ENCODE data around the gene C6orf89. TPM values are rescaled to one million over a fixed set of nuclear protein-coding genes. Genes with fewer than 3 reads are reported as not detected.

Gene C6orf89
- total and polyA plus RNA-seq, 2 of the 13 experiments (the other 11 are each of a cell fraction or from before 2014, with no cell fraction given): 22.1 to 32.2 TPM

DNA sequence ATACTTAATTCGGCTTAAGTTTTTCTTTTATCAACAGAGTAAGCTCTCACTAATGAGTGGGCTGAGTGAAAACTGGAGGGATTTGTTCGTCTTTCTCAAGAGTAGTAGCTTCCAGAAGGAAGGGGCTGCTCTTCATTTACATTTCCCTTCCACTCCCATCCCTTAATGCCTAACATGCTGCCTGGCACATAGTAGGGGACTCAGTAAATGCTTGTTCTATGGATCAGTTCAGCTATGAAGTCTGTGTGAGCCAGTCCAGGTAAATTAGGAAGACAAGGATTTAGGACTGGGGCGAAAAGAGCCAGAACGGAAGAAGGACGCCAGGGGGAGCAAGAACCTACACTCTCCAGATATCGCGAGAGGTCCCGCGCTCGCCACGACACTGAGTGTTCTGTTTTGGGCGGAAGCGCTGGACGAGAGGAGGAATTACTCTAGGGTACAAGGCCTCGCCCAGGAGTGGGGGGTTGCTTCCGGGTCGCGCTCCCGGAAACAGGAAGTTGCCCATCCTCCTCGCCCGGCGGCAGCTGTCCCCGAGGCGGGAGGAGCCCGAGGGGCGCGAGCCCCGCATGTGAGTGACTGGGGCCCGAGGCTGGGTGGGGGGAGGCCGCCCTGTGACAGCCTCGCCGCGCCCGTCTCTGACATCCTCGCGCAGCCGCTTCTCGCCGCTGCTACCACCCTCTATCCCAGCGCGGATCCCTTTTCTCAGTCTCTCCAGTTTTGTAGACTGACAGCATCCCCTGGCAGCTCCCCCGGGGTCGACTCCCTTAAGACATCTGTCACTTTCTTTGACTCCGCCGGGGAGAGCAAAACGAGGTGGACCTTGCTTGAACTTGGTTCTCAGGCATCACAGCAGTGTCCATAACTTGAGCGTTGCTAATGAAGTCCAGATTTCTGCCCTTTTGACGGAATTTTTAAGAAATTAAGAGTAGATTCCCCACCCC lies at the start of gene C6orf89 (continued):
- TF ChIP-seq ZNF609 (CRISPR knock-in tag; IDR thresholded peaks at IDR 0.05; ENCODE audit: borderline replicate concordance): peak; percentile 78; the same call in 1 of the 2 replicates
- peak; percentile 78 for TF ChIP-seq FOXA3 (CRISPR knock-in tag; IDR thresholded peaks at IDR 0.05)
- no peak for TF ChIP-seq ZNF660 (CRISPR knock-in tag; IDR thresholded peaks at IDR 0.05; ENCODE audit: borderline replicate concordance, low read depth)
- TF ChIP-seq HOXA9 (CRISPR knock-in tag; IDR thresholded peaks at IDR 0.05; ENCODE audit: borderline replicate concordance): no peak
- TF ChIP-seq ZNF33B (CRISPR knock-in tag; IDR thresholded peaks at IDR 0.05): 0 out of 2 replicates have a peak, but pooled peaks have one; percentile 76
- TF ChIP-seq TGIF2 (CRISPR knock-in tag; IDR thresholded peaks at IDR 0.05): peak; percentile 62; the same call in 1 of the 2 replicates
- no peak for TF ChIP-seq CREB3 (CRISPR knock-in tag; IDR thresholded peaks at IDR 0.05)
- TF ChIP-seq MTF1 (CRISPR knock-in tag; IDR thresholded peaks at IDR 0.05): 0 out of 2 replicates have a peak, but pooled peaks have one; percentile 18
- peak; percentile 90; the same call in 1 of the 2 replicates for TF ChIP-seq ZNF580 (CRISPR knock-in tag; IDR thresholded peaks at IDR 0.05; ENCODE audit: borderline replicate concordance, low read depth)
- TF ChIP-seq ZNF768 (CRISPR knock-in tag; IDR thresholded peaks at IDR 0.05): peak; percentile 77
- TF ChIP-seq NFRKB (IDR thresholded peaks at IDR 0.05): no peak
- TF ChIP-seq CC2D1A (CRISPR knock-in tag; IDR thresholded peaks at IDR 0.05): peak; percentile 94
- peak; percentile 63; the same call in 1 of the 2 replicates for TF ChIP-seq ZNF337 (CRISPR knock-in tag; IDR thresholded peaks at IDR 0.05; ENCODE audit: borderline replicate concordance, low read depth)
- peak; percentile 84; the same call in 1 of the 2 replicates for TF ChIP-seq ZNF547 (CRISPR knock-in tag; IDR thresholded peaks at IDR 0.05)
- peak; percentile 98 for TF ChIP-seq ZNF350 (CRISPR knock-in tag; IDR thresholded peaks at IDR 0.05; ENCODE audit: borderline replicate concordance, low read depth)
- TF ChIP-seq TARDBP (CRISPR knock-in tag; IDR thresholded peaks at IDR 0.05): peak; percentile 99
- TF ChIP-seq ZNF414 (CRISPR knock-in tag; IDR thresholded peaks at IDR 0.05): peak; percentile 84
- no peak for TF ChIP-seq ADNP (CRISPR knock-in tag; IDR thresholded peaks at IDR 0.05)
- TF ChIP-seq TFE3 (CRISPR knock-in tag; IDR thresholded peaks at IDR 0.05): no peak

Measured in HepG2 (cell line).